B cell (primary cell): ENCODE measurements around the gene TMEM44. TPM values are rescaled to one million over a fixed set of nuclear protein-coding genes. Genes with fewer than 3 reads are reported as not detected.

Experiments
- ATAC-seq: fragments of 200-7000 bp; cut with Tn5 transposase; one replicate; pipeline ENCODE4 v1.10.0; 2021; ENCODE audit warnings: low read depth, mild to moderate bottlenecking, moderate number of reproducible peaks, moderate library complexity
- CTCF ChIA-PET: fragments of 350-600 bp; sonication (Branson Sonifier 250); formaldehyde crosslinking; loops from one replicate; lab custom pipeline; 2021; ENCODE audit warnings: antibody characterized with exemption, inconsistent platforms; lab: Charles Lee
- POLR2A ChIA-PET: fragments of 350-600 bp; sonication (Branson Sonifier 250); formaldehyde crosslinking; loops from one replicate; lab custom pipeline; 2021; ENCODE audit warnings: antibody characterized with exemption; lab: Charles Lee
- DNase-seq: peaks from one replicate; pipeline ENCODE4 v3.0.0; 2013
- H2AFZ ChIP-seq: 2 replicates; pipeline ENCODE4 v1.6.1; 2012; ENCODE audit warnings: mild to moderate bottlenecking, low read depth, low read length; ENCODE audit not compliant: insufficient read depth, poor library complexity, severe bottlenecking
- H3K27ac ChIP-seq, 2 donors: 1 replicate in 1 of 2; 2 replicates in 1 of 2; pipeline ENCODE4 v1.5.1; 2012 to 2013; ENCODE audit warnings: low read length in 2 of 2, mild to moderate bottlenecking in 2 of 2, moderate library complexity in 1 of 2
- H3K27me3 ChIP-seq, 4 experiments: fragments of 200-600 bp in 1 of 4; sonication (generic) in 1 of 4; replicated peaks in 1 of 4; 1 replicate in 2 of 4; 2 replicates in 2 of 4; pipeline versions ENCODE4 v1.6.1 to v1.7.0; 2013 to 2016; ENCODE audit warnings: low read length in 3 of 4, mild to moderate bottlenecking in 2 of 4, mixed read lengths in 1 of 4, moderate library complexity in 1 of 4; ENCODE audit not compliant: insufficient read depth in 4 of 4, control insufficient read depth in 3 of 4; ENCODE audit errors: control extremely low read depth in 1 of 4
- H3K36me3 ChIP-seq, 2 experiments: replicated peaks in 1 of 2; 1 replicate in 1 of 2; 2 replicates in 1 of 2; pipeline versions ENCODE4 v1.6.1 to v1.7.1; 2013; ENCODE audit warnings: low read length in 1 of 2; ENCODE audit not compliant: insufficient read depth in 2 of 2, control insufficient read depth in 1 of 2; ENCODE audit errors: control extremely low read depth in 1 of 2, extremely low read depth in 1 of 2
- H3K4me1 ChIP-seq, 2 donors: fragments of 200-600 bp in 1 of 2; sonication (generic) in 1 of 2; 1 replicate in 1 of 2; 2 replicates in 1 of 2; pipeline versions ENCODE4 v1.5.1 to v1.6.1; 2013 to 2017; ENCODE audit warnings: low read length in 2 of 2; ENCODE audit not compliant: control insufficient read depth in 2 of 2, insufficient read depth in 2 of 2
- H3K4me2 ChIP-seq: replicated peaks from 2 replicates; pipeline ENCODE3; 2012; ENCODE audit warnings: mild to moderate bottlenecking, low read depth, low read length; ENCODE audit not compliant: poor library complexity, severe bottlenecking
- H3K4me3 ChIP-seq, 5 experiments: fragments of 200-600 bp in 1 of 5; sonication (generic) in 1 of 5; 1 replicate in 3 of 5; 2 replicates in 2 of 5; pipeline versions ENCODE4 v1.5.1 to v1.7.0; 2011 to 2016; ENCODE audit warnings: low read length in 4 of 5, mild to moderate bottlenecking in 4 of 5, low read depth in 2 of 5, control low read depth in 1 of 5, moderate library complexity in 1 of 5; ENCODE audit not compliant: insufficient read depth in 1 of 5; ENCODE audit errors: control extremely low read depth in 1 of 5, extremely low read depth in 1 of 5
- H3K79me2 ChIP-seq: fragments of 200-600 bp; sonication (generic); one replicate; pipeline ENCODE4 v1.6.0; 2016; ENCODE audit warnings: low read length; ENCODE audit not compliant: control insufficient read depth, insufficient read depth
- H3K9ac ChIP-seq: fragments of 200-600 bp; sonication (generic); 2 replicates; pipeline ENCODE4 v1.6.1; 2017; ENCODE audit warnings: mild to moderate bottlenecking, low read length, moderate library complexity
- H3K9me3 ChIP-seq, 3 donors: one replicate each; pipeline versions ENCODE4 v1.6.1 to v1.7.1; 2013; ENCODE audit warnings: low read length in 2 of 3; ENCODE audit not compliant: control insufficient read depth in 2 of 3, insufficient read depth in 1 of 3; ENCODE audit errors: control extremely low read depth in 1 of 3
- H4K20me1 ChIP-seq: 2 replicates; pipeline ENCODE4 v1.6.0; 2012; ENCODE audit warnings: mild to moderate bottlenecking, low read length; ENCODE audit not compliant: insufficient read depth, control insufficient read depth, poor library complexity, severe bottlenecking
- H3K27ac Mint-ChIP-seq: one replicate; pipeline ENCODE4 v1.8.0; 2021; ENCODE audit warnings: mixed read lengths
- H3K27me3 Mint-ChIP-seq: one replicate; pipeline ENCODE4 v1.8.0; 2021; ENCODE audit warnings: mixed read lengths
- H3K4me1 Mint-ChIP-seq: one replicate; pipeline ENCODE4 v1.8.0; 2021; ENCODE audit warnings: mixed read lengths
- H3K4me3 Mint-ChIP-seq: one replicate; pipeline ENCODE4 v1.8.0; 2021; ENCODE audit warnings: mixed read lengths
- H3K9me3 Mint-ChIP-seq: one replicate; pipeline ENCODE4 v1.8.0; 2022; ENCODE audit warnings: mixed read lengths; ENCODE audit not compliant: insufficient read depth
- CTCF ChIP-seq: fragments of 200-600 bp; IDR thresholded peaks from one replicate; pipeline ENCODE4 v1.8.0; 2022; ENCODE audit warnings: antibody characterized with exemption, mild to moderate bottlenecking
- EZH2 ChIP-seq: IDR thresholded peaks from 2 replicates; pipeline ENCODE4 v1.6.1; 2012; ENCODE audit warnings: borderline replicate concordance, low read depth, mild to moderate bottlenecking, moderate library complexity, low read length; ENCODE audit not compliant: insufficient read depth, poor library complexity, severe bottlenecking
- WGBS: methylation state at CpG from one replicate; pipeline ENCODE4 v1.1.5; 2013; ENCODE audit warnings: missing lambda C conversion rate; ENCODE audit not compliant: insufficient coverage; 5-methylcytosine and 5-hydroxymethylcytosine counted together
- intact Hi-C: fragments of 100-400 bp; cut with micrococcal nuclease; formaldehyde crosslinking; loops from one replicate; pipeline ENCODE4 v1.10.0; 2022
- polyA plus RNA-seq: library from polyadenylated mRNA; depleted of rRNA; stranded (reverse); fragments of >200 nt; gene quantifications from 2 replicates; pipeline ENCODE4 v1.2.3, GENCODE V29; 2012
- total RNA-seq, 2 donors: library from RNA; stranded (reverse); fragments of 120-200 nt in 1 of 2; gene quantifications; 1 replicate in 1 of 2; 2 replicates in 1 of 2; pipeline versions ENCODE4 v1.2.3 to v1.2.4, GENCODE V29; 2013 to 2022

The TMEM44 gene
- total and polyA plus RNA-seq, 2 donors (not counting 1 experiment from before 2014, with no cell fraction given): 4.1 to 7.5 TPM

GRCh38 chr3:194607592-194608389, 25.4 kb downstream of the TMEM44 start:
- H3K9me3 Mint-ChIP-seq: no peaks in the 10 kb centered on the region
- intact Hi-C loops: no loop called here
- Histone ChIP-seq H3K4me1 (no peaks in the 10 kb centered on the region), H3K27ac (no peak overlapping the region), H4K20me1 (no peaks in the 10 kb centered on the region), H3K4me2 (no peak overlapping the region), H3K79me2 (no peaks in the 10 kb centered on the region), H3K4me3 (no peak overlapping the region), H3K27me3 (no peaks in the 10 kb centered on the region), H2AFZ (no peak overlapping the region), H3K9me3 (no peaks in the 10 kb centered on the region), H3K36me3 (no peaks in the 10 kb centered on the region), H3K9ac (no peak overlapping the region)
- 95% methylated on average over 4 of the region's 10 CpGs for WGBS
- DNase-seq: no peak
- ChIA-PET POLR2A (interaction anchor here (0.6 kb wide), 1 partner anchor 339 kb away, joined by 3 read pairs; no protein-coding TSS in a partner anchor), CTCF (interaction anchor here (1.2 kb wide), 1 partner anchor 292 kb away, joined by 3 read pairs; no protein-coding TSS in a partner anchor)
- TF ChIP-seq EZH2 (no peak), CTCF (no peak)
- no peak for ATAC-seq
- no peak overlapping the region for H3K4me3 Mint-ChIP-seq
- H3K27me3 Mint-ChIP-seq: no peaks in the 10 kb centered on the region
- H3K4me1 Mint-ChIP-seq: no peaks in the 10 kb centered on the region
- H3K27ac Mint-ChIP-seq: no peak overlapping the region

- H3K79me2 ChIP-seq: no peaks in the 10 kb centered on the region
- intact Hi-C loops: no loop called here
- H3K27me3 Mint-ChIP-seq: no peaks in the 10 kb centered on the region
- no peak overlapping the region for H3K27ac ChIP-seq
- H3K27ac Mint-ChIP-seq: no peak overlapping the region
- ChIA-PET POLR2A (interaction anchor here (0.6 kb wide), 1 partner anchor 340 kb away, joined by 3 read pairs; no protein-coding TSS in a partner anchor), CTCF (no interaction called here)
- no peak for TF ChIP-seq CTCF
- TF ChIP-seq EZH2: no peak
- no peaks in the 10 kb centered on the region for H3K4me1 Mint-ChIP-seq
- DNase-seq: no peak
- H3K27me3 ChIP-seq: no peaks in the 10 kb centered on the region
- no peaks in the 10 kb centered on the region for H3K9me3 ChIP-seq
- WGBS: 100% methylated on average over 2 of the region's 3 CpGs
- H3K4me1 ChIP-seq: no peaks in the 10 kb centered on the region
- no peak overlapping the region for H3K9ac ChIP-seq
- no peaks in the 10 kb centered on the region for H3K36me3 ChIP-seq
- no peak overlapping the region for H3K4me2 ChIP-seq
- no peaks in the 10 kb centered on the region for H4K20me1 ChIP-seq
- no peak overlapping the region for H2AFZ ChIP-seq
- no peak overlapping the region for H3K4me3 Mint-ChIP-seq
- no peak overlapping the region for H3K4me3 ChIP-seq
- ATAC-seq: no peak
- H3K9me3 Mint-ChIP-seq: no peaks in the 10 kb centered on the region
Measured at GRCh38 chr3:194606941-194607340, 26.3 kb downstream of the TMEM44 start.
